HepG2 (cell line): ENCODE measurements around the gene HCFC2. TPM values are rescaled to one million over a fixed set of nuclear protein-coding genes. Genes with fewer than 3 reads are reported as not detected.
A peak's percentile ranks its signal among the peaks of the same experiment; 100 is the strongest.

ENCODE experiments used
- ARNTL ChIP-seq: sonication (generic); formaldehyde crosslinking; IDR thresholded peaks from 2 replicates; pipeline ENCODE4 v1.4.0; 2020; ENCODE audit warnings: mild to moderate bottlenecking, missing genetic modification reagents
- FIP1L1 ChIP-seq: fragments of 200-400 bp; formaldehyde crosslinking; IDR thresholded peaks from 2 replicates; pipeline ENCODE4 v1.6.1; 2018; ENCODE audit warnings: low read depth, mild to moderate bottlenecking, low read length, moderate library complexity, borderline replicate concordance; ENCODE audit not compliant: insufficient read depth
- FOXM1 ChIP-seq: sonication (generic); formaldehyde crosslinking; IDR thresholded peaks from 2 replicates; pipeline ENCODE4 v1.5.0; 2020; ENCODE audit warnings: missing genetic modification reagents
- MAZ ChIP-seq, 2 experiments: sonication (generic) in 1 of 2; formaldehyde crosslinking in 1 of 2; IDR thresholded peaks; 2 replicates each; pipeline versions ENCODE4 v1.5.0 to v1.6.1; 2012 to 2020; ENCODE audit warnings: low read depth in 2 of 2, mild to moderate bottlenecking in 2 of 2, borderline replicate concordance in 1 of 2, improper control_type of control experiment in 1 of 2, low read length in 1 of 2, missing genetic modification reagents in 1 of 2, moderate library complexity in 1 of 2
- MED8 ChIP-seq: sonication (generic); formaldehyde crosslinking; IDR thresholded peaks from 2 replicates; pipeline ENCODE4 v1.8.1; 2023; ENCODE audit warnings: mild to moderate bottlenecking, missing genetic modification reagents; ENCODE audit not compliant: insufficient replicate concordance
- PAWR ChIP-seq: sonication (generic); formaldehyde crosslinking; IDR thresholded peaks from 2 replicates; pipeline ENCODE4 v1.4.0; 2020; ENCODE audit warnings: missing genetic modification reagents, mild to moderate bottlenecking, borderline replicate concordance
- PRPF4 ChIP-seq: fragments of 200-400 bp; formaldehyde crosslinking; IDR thresholded peaks from 2 replicates; pipeline ENCODE4 v1.6.1; 2016; ENCODE audit warnings: low read length, low read depth; ENCODE audit not compliant: poor library complexity, severe bottlenecking
- PTBP1 ChIP-seq: fragments of 200-400 bp; formaldehyde crosslinking; IDR thresholded peaks from 2 replicates; pipeline ENCODE4 v1.6.1; 2018; ENCODE audit warnings: low read length, low read depth; ENCODE audit not compliant: poor library complexity, severe bottlenecking
- RARG ChIP-seq: sonication (generic); formaldehyde crosslinking; IDR thresholded peaks from 2 replicates; pipeline ENCODE4 v1.4.0; 2020; ENCODE audit warnings: low read depth, mild to moderate bottlenecking, missing genetic modification reagents
- THAP7 ChIP-seq: sonication (generic); formaldehyde crosslinking; IDR thresholded peaks from 2 replicates; pipeline ENCODE4 v1.8.1; 2023; ENCODE audit warnings: mild to moderate bottlenecking, missing genetic modification reagents
- ZBTB10 ChIP-seq: sonication (generic); formaldehyde crosslinking; IDR thresholded peaks from 2 replicates; pipeline ENCODE4 v1.4.0; 2020; ENCODE audit warnings: missing genetic modification reagents, borderline replicate concordance
- ZNF232 ChIP-seq: sonication (generic); formaldehyde crosslinking; IDR thresholded peaks from 2 replicates; pipeline ENCODE4 v1.4.0; 2020; ENCODE audit warnings: missing genetic modification reagents, borderline replicate concordance
- ZNF432 ChIP-seq: sonication (generic); formaldehyde crosslinking; IDR thresholded peaks from 2 replicates; pipeline ENCODE4 v1.5.0; 2020; ENCODE audit warnings: missing genetic modification reagents, mild to moderate bottlenecking, borderline replicate concordance
- ZNF556 ChIP-seq: sonication (generic); formaldehyde crosslinking; IDR thresholded peaks from 2 replicates; pipeline ENCODE4 v1.4.0; 2020; ENCODE audit warnings: mild to moderate bottlenecking, missing genetic modification reagents, borderline replicate concordance
- ZNF589 ChIP-seq: sonication (generic); formaldehyde crosslinking; conservative IDR thresholded peaks from 2 replicates; pipeline ENCODE4 v1.8.0; 2022; ENCODE audit warnings: mild to moderate bottlenecking, moderate library complexity, missing genetic modification reagents
- ZNF646 ChIP-seq: sonication (generic); formaldehyde crosslinking; IDR thresholded peaks from 2 replicates; pipeline ENCODE4 v1.9.0; 2021; ENCODE audit warnings: mild to moderate bottlenecking, missing genetic modification reagents
- ZNF709 ChIP-seq: sonication (generic); formaldehyde crosslinking; IDR thresholded peaks from 2 replicates; pipeline ENCODE4 v1.5.0; 2020; ENCODE audit warnings: mild to moderate bottlenecking, missing genetic modification reagents
- polyA plus RNA-seq, 8 experiments: library from polyadenylated mRNA; depleted of rRNA in 3 of 8; stranded (reverse) in 7 of 8; unstranded in 1 of 8; fragments of >200 nt; fragmentation: Illumina TruSeq in 4 of 8; extraction: Trizol in 4 of 8; gene quantifications; 2 replicates each; pipeline versions ENCODE4 v1.2.1 to v1.2.3, GENCODE V29; 2011 to 2016; ENCODE audit warnings: low read depth in 4 of 8, missing spikeins in 1 of 8, mixed read lengths in 1 of 8; ENCODE audit not compliant: insufficient read depth in 1 of 8
- total RNA-seq, 5 experiments: library from RNA; depleted of rRNA; stranded (reverse); fragments of >200 nt; fragmentation: Illumina TruSeq; extraction: Trizol; gene quantifications; 2 replicates each; pipeline ENCODE4 v1.2.3, GENCODE V29; 2016; ENCODE audit warnings: low read depth in 1 of 5

HCFC2 gene
- total and polyA plus RNA-seq, 2 of the 13 experiments (the other 11 are each of a cell fraction or from before 2014, with no cell fraction given), result 3.7 to 4.9 TPM

GRCh38 chr12:104064031-104064841 is at the start of gene HCFC2 (continued):
- TF ChIP-seq ZNF646, result no peak
- TF ChIP-seq FOXM1 (CRISPR knock-in tag), result no peak
- TF ChIP-seq THAP7, result peak; percentile 51; the same call in 1 of the 2 replicates
- TF ChIP-seq RARG (CRISPR knock-in tag), result no peak
- no peak for TF ChIP-seq ZNF232 (CRISPR knock-in tag)
- no peak for TF ChIP-seq PRPF4
- peak; percentile 39 for TF ChIP-seq MED8 (CRISPR knock-in tag)
- peak; percentile 96 for TF ChIP-seq ARNTL (CRISPR knock-in tag)
- no peak for TF ChIP-seq PTBP1
- peak; percentile 79; the same call in 1 of the 2 replicates for TF ChIP-seq ZNF709
- TF ChIP-seq ZBTB10 (CRISPR knock-in tag), result no peak
- TF ChIP-seq ZNF556 (CRISPR knock-in tag), result peak; percentile 81
- 0 out of 2 replicates have a peak, but pooled peaks have one; percentile 18 for TF ChIP-seq PAWR (CRISPR knock-in tag)
- peak; percentile 86; the same call in 1 of the 2 replicates for TF ChIP-seq MAZ (IDR thresholded peaks at IDR 0.05; ENCODE audit: borderline replicate concordance, low read depth, low read length)
- TF ChIP-seq MAZ (CRISPR knock-in tag; IDR thresholded peaks at IDR 0.05; ENCODE audit: low read depth), result peak; percentile 80
- TF ChIP-seq ZNF589, result no peak; the same call in 1 of the 2 replicates
- TF ChIP-seq FIP1L1, result no peak
- TF ChIP-seq ZNF432 (CRISPR knock-in tag), result no peak
